BLaER1 treated with 17β-estradiol and CSF1 and Interleukin-3, amounts not matched to agents 10 nM and 100 nM (cell line): ENCODE data around the gene MTPN.

Source experiments
- H3K27ac ChIP-seq, 11 experiments: shearing (Covaris generic); formaldehyde crosslinking; 2 replicates each; pipeline ENCODE4 v1.8.1; 2022
- H3K27me3 ChIP-seq, 11 experiments: shearing (Covaris generic); formaldehyde crosslinking; 2 replicates each; pipeline ENCODE4 v1.8.1; 2022
- H3K36me3 ChIP-seq, 11 experiments: shearing (Covaris generic); formaldehyde crosslinking; 2 replicates each; pipeline ENCODE4 v1.8.1; 2022
- H3K4me1 ChIP-seq, 10 experiments: shearing (Covaris generic); formaldehyde crosslinking; 2 replicates each; pipeline ENCODE4 v1.8.1; 2022
- H3K4me2 ChIP-seq, 11 experiments: shearing (Covaris generic); formaldehyde crosslinking; 2 replicates each; pipeline ENCODE4 v1.8.1; 2022
- H3K4me3 ChIP-seq, 10 experiments: shearing (Covaris generic); formaldehyde crosslinking; 2 replicates each; pipeline ENCODE4 v1.8.1; 2022
- H3K9ac ChIP-seq, 11 experiments: shearing (Covaris generic); formaldehyde crosslinking; 2 replicates each; pipeline ENCODE4 v1.8.1; 2022
- H3K9me3 ChIP-seq, 11 experiments: shearing (Covaris generic); formaldehyde crosslinking; replicated peaks in 1 of 11; 2 replicates each; pipeline ENCODE4 v1.8.1; 2022
- H4K20me1 ChIP-seq, 11 experiments: shearing (Covaris generic); formaldehyde crosslinking; 2 replicates each; pipeline ENCODE4 v1.8.1; 2022
- Cebpa-rat ChIP-seq, 11 experiments: shearing (Covaris generic); IDR thresholded peaks; 2 replicates each; pipeline ENCODE4 v1.8.1; 2022

The MTPN gene

GRCh38 chr7:136009488-136010079 lies 32.4 kb upstream of the MTPN start:
- H3K4me1 ChIP-seq, result no peaks in the 10 kb centered on the region
- TF ChIP-seq Cebpa-rat (IDR thresholded peaks at IDR 0.05), result no peak
- H3K4me2 ChIP-seq, result no peak overlapping the region
- no peaks in the 10 kb centered on the region for H3K27me3 ChIP-seq
- no peaks in the 10 kb centered on the region for H3K9me3 ChIP-seq
- no peaks in the 10 kb centered on the region for H4K20me1 ChIP-seq
- no peaks in the 10 kb centered on the region for H3K36me3 ChIP-seq
- H3K4me3 ChIP-seq, result no peak overlapping the region
- no peak overlapping the region for H3K27ac ChIP-seq
- no peak overlapping the region for H3K9ac ChIP-seq

GRCh38 chr7:136006208-136006607 lies 29.0 kb upstream of the MTPN start:
- no peaks in the 10 kb centered on the region for H3K9me3 ChIP-seq
- TF ChIP-seq Cebpa-rat (IDR thresholded peaks at IDR 0.05), result no peak
- H3K27me3 ChIP-seq, result no peaks in the 10 kb centered on the region
- no peak overlapping the region for H3K27ac ChIP-seq
- no peak overlapping the region for H3K9ac ChIP-seq
- H3K4me3 ChIP-seq, result no peak overlapping the region
- no peak overlapping the region for H3K4me2 ChIP-seq
- no peaks in the 10 kb centered on the region for H3K36me3 ChIP-seq
- H3K4me1 ChIP-seq, result no peaks in the 10 kb centered on the region
- no peaks in the 10 kb centered on the region for H4K20me1 ChIP-seq

- H3K9me3 ChIP-seq, result no peaks in the 10 kb centered on the region
Measured at GRCh38 chr7:136004083-136004482, 26.9 kb upstream of the MTPN start.

GRCh38 chr7:136002802-136003201 lies 25.6 kb upstream of the MTPN start:
- no peaks in the 10 kb centered on the region for H3K9me3 ChIP-seq
- no peaks in the 10 kb centered on the region for H3K36me3 ChIP-seq
- no peak overlapping the region for H3K27ac ChIP-seq
- no peaks in the 10 kb centered on the region for H3K27me3 ChIP-seq
- H4K20me1 ChIP-seq, result no peaks in the 10 kb centered on the region
- no peak overlapping the region for H3K4me2 ChIP-seq
- no peak overlapping the region for H3K4me3 ChIP-seq
- no peak overlapping the region for H3K9ac ChIP-seq
- H3K4me1 ChIP-seq, result no peaks in the 10 kb centered on the region
- TF ChIP-seq Cebpa-rat (IDR thresholded peaks at IDR 0.05), result no peak

More at GRCh38 chr7:136004083-136004482, 26.9 kb upstream of the MTPN start:
- Histone ChIP-seq H3K36me3 (no peaks in the 10 kb centered on the region), H3K27me3 (no peaks in the 10 kb centered on the region), H3K27ac (no peak overlapping the region), H4K20me1 (no peaks in the 10 kb centered on the region), H3K4me2 (no peak overlapping the region), H3K9ac (no peak overlapping the region), H3K4me1 (no peaks in the 10 kb centered on the region), H3K4me3 (no peak overlapping the region)
- no peak for TF ChIP-seq Cebpa-rat (IDR thresholded peaks at IDR 0.05)

GRCh38 chr7:136000288-136000913 lies 23.2 kb upstream of the MTPN start:
- Histone ChIP-seq H3K27ac (no peak overlapping the region), H3K36me3 (no peaks in the 10 kb centered on the region), H3K4me2 (no peak overlapping the region)

GRCh38 chr7:135998081-135998480 lies 20.9 kb upstream of the MTPN start:
- no peak for TF ChIP-seq Cebpa-rat (IDR thresholded peaks at IDR 0.05)
- Histone ChIP-seq H3K36me3 (no peaks in the 10 kb centered on the region), H3K4me3 (no peak overlapping the region), H3K9me3 (no peaks in the 10 kb centered on the region), H3K27me3 (no peaks in the 10 kb centered on the region), H3K4me2 (no peak overlapping the region), H3K9ac (no peak overlapping the region), H4K20me1 (no peaks in the 10 kb centered on the region), H3K27ac (no peak overlapping the region), H3K4me1 (peaks cover 0 to 13% (median 0%) of the 10 kb centered on the region in 10 experiments; a peak in 6 of 20 replicates)

More at GRCh38 chr7:136000288-136000913, 23.2 kb upstream of the MTPN start:
- no peaks in the 10 kb centered on the region for H3K4me1 ChIP-seq
- H3K9ac ChIP-seq, result no peak overlapping the region
- no peaks in the 10 kb centered on the region for H3K27me3 ChIP-seq
- no peaks in the 10 kb centered on the region for H3K9me3 ChIP-seq
- H3K4me3 ChIP-seq, result no peak overlapping the region
- no peak for TF ChIP-seq Cebpa-rat (IDR thresholded peaks at IDR 0.05)
- no peaks in the 10 kb centered on the region for H4K20me1 ChIP-seq

GRCh38 chr7:135995748-135996147 lies 18.6 kb upstream of the MTPN start:
- no peak for TF ChIP-seq Cebpa-rat (IDR thresholded peaks at IDR 0.05)
- H3K27me3 ChIP-seq, result no peaks in the 10 kb centered on the region
- no peaks in the 10 kb centered on the region for H4K20me1 ChIP-seq
- H3K36me3 ChIP-seq, result no peaks in the 10 kb centered on the region
- no peak overlapping the region for H3K27ac ChIP-seq
- H3K4me2 ChIP-seq, result no peak overlapping the region
- H3K9me3 ChIP-seq, result no peaks in the 10 kb centered on the region
- H3K9ac ChIP-seq, result no peak overlapping the region
- H3K4me1 ChIP-seq, result peaks cover 0 to 20% (median 0%) of the 10 kb centered on the region in 10 experiments; a peak in 7 of 20 replicates
- no peak overlapping the region for H3K4me3 ChIP-seq

GRCh38 chr7:135994466-135995205 lies 17.5 kb upstream of the MTPN start:
- TF ChIP-seq Cebpa-rat (IDR thresholded peaks at IDR 0.05), result no peak
- H3K27me3 ChIP-seq, result no peaks in the 10 kb centered on the region
- no peak overlapping the region for H3K4me3 ChIP-seq
- H3K36me3 ChIP-seq, result no peaks in the 10 kb centered on the region
- no peak overlapping the region for H3K9ac ChIP-seq
- peak overlapping the region in 3 of 11 experiments; percentile 29 to 46 (median 36); a peak in 5 of 22 replicates for H3K4me2 ChIP-seq
- peaks cover 0 to 29% (median 0%) of the 10 kb centered on the region in 10 experiments; a peak in 7 of 20 replicates for H3K4me1 ChIP-seq
- H3K27ac ChIP-seq, result 0 out of 22 replicates have a peak overlapping the region, but pooled peaks of 1 of the 11 experiments have one; percentile 11
- H3K9me3 ChIP-seq, result no peaks in the 10 kb centered on the region
- H4K20me1 ChIP-seq, result no peaks in the 10 kb centered on the region

GRCh38 chr7:135993950-135994349 lies 16.8 kb upstream of the MTPN start:
- no peak overlapping the region for H3K9ac ChIP-seq
- H3K4me1 ChIP-seq, result peaks cover 0 to 29% (median 0%) of the 10 kb centered on the region in 10 experiments; a peak in 7 of 20 replicates
- H3K27ac ChIP-seq, result no peak overlapping the region
- no peak overlapping the region for H3K4me3 ChIP-seq
- H3K36me3 ChIP-seq, result no peaks in the 10 kb centered on the region
- H3K27me3 ChIP-seq, result no peaks in the 10 kb centered on the region
- no peaks in the 10 kb centered on the region for H4K20me1 ChIP-seq
- no peak for TF ChIP-seq Cebpa-rat (IDR thresholded peaks at IDR 0.05)
- H3K4me2 ChIP-seq, result peak overlapping the region in 5 of 11 experiments; percentile 19 to 46 (median 29); a peak in 4 of 22 replicates
- H3K9me3 ChIP-seq, result no peaks in the 10 kb centered on the region
